Stimulated activated CD4-positive, alpha-beta T cell treated with anti-CD3 and anti-CD28 coated beads, TNF-alpha, amount 100 ng/mL, for 4 hours (primary cell): ENCODE results near the gene TFAM.
A peak's percentile ranks its signal among the peaks of the same experiment; 100 is the strongest.
"Not testable (repeated sequence)": the region's sequence is repeated elsewhere in the genome, so short reads cannot be mapped to it uniquely, and the experiment has no call there.

Experiments used
- DNase-seq, 3 experiments: peaks; one replicate each; pipeline ENCODE4 v3.0.0-alpha.2; 2020; ENCODE audit warnings: low read depth in 3 of 3

TFAM gene

DNA sequence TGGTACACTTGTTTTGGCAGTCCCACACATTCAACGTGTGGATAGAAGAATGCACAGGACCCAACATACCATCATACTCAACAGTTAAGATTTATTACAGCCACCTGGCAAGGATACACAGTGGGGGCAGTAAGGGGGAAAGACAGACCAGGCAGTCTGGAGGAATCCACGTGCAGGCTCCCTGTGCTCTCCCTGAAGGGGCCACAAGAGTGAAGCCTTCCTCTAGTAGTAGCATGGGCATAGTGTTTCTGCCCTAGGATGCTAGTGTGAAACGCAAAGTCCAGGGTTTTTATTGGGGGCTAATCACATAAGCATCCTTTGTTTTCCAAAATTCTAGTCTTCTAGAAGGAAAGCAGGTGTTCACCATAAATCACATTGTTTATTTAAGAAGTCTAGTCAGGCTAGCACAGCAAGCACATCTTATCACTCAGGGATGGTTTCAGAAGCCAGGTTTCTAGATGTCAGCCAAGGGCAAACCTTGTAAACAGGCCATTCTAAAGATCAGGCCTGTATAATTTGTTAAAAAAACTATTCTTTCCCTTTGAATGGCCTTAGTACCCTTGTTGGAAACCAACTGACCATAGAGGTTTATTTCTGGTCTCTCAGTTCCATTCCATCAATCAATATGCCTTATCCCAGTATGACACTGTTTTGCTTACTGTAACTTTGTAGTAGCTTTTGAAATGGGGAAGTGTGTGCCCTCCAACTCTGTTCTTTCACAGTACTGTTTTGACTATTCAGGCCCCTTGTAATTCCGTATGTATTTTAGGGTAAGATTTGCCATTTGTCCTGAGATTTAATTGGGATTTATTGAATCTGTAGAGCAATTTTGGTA is 12.4 kb upstream of the TFAM start:
- DNase-seq = no peak

DNA sequence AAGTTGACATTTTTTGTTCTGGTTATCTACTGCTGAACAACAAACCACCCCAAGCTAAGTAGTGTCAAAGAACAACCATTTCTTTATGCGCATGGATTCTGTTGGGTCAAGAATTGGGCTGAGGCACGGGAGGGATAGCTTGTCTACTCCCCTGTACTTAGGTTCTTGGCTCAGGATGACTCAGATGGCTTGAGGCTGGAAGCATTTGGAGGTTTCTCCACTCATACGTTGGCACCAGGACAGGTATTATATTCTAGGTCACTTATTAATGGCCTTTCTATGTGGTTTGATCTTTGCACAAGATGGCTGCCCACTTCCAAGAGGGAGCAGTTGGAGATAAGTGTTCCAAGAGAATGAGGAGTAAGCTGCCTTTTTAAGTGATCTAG is 11.8 kb upstream of the TFAM start:
- DNase-seq = no peak

DNA sequence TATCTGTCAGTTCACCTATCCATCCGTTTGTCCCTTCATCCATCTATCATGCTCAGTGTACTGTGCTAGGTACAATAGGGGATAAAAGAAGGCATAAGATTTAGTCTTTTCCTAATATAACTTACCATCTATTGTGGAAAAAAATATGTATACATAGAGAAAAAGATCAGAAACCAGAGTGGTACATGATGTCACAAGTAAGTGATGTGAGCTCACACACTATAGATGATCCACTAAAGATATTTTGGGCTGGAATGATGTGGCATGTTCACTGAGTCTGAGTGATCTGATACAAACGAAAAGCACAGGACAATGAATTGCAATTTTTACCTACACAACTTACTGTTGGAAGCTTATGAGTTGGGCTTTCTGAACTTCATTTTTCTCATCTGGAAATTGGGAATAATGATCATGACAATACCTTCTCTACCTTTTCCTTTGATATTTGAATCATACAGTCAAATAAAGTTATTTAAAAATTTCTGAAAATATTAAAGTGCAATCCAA is 2.7 kb upstream of the TFAM start:
- DNase-seq = no peak

DNA sequence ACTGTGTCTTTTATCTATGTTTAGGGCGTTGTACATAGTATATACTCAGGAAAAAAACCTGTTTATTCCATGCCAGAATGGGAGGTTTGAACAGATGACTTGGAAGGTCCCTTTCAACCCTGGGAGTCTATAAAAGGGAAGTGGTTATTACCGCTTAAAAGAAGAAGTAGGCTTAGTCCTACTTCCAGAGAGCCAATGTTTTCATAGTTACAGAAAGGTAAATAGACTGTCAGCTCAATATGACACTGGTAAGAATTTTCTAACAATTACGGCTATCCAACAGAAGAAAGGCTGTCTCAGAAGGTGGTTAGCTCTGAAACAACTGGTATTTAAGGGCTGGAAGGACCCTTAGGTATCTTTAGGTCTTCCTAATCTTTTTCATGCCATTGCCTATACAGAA is 1.1 kb upstream of the TFAM start:
- no peak for DNase-seq

DNA sequence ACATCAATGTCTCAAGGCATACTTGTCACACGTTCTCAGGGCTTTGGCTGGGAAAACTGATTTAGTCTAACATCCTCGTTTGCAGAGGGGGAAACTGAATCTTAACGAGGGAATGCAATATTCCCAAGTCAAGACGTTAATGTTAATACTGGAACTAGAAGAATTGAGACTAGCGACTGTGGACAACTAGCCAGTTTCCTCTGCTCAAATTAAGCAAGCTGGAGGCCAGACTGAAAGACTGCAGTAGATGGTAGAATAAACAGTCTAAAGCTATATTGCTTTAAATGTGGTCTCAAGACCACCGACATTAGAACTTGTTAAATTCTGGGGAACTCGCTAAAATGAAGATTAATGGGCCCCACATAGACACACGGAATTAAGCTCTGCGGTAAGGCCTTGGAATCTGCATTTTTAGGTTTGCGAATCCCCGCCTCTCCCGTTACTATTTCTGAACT is 639 bp upstream of the TFAM start:
- DNase-seq = no peak

DNA sequence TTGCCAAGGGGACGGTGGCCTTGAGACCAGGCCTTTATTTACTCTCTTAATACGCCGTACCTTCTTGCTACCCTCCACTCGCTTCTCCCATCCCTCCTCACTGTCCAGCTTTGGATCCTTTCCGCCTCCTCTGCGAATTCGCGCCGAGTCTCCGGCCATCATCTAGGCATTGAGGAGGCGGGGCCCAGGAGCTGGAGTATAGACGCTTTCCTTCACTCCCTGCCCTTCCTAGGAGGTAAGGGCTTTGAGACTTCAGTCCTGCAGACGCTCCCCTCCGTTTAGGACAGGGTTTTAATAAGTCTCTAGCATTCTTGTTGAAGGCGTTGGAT is 538 bp downstream of the TFAM start:
- peak in 1 of 3 experiments; percentile 3 for DNase-seq

DNA sequence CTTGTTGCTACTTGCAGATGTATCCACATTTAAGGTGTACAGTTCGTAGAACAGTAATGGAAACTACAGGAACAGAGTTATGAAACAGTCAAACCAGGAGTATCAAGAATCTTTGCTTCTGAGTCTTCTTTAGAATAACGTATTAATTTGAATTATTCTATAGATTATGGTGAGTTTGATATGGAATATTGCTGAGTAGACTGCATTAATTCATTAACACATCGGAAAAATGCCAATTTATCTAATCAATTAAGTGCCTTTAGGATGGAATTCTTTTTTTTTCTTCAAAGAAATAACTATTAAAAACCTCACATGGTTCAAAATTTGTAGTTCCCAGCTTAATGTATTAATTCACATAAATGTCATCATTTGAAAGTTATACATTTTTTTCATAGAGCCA is 3.8 kb downstream of the TFAM start:
- no peak for DNase-seq

DNA sequence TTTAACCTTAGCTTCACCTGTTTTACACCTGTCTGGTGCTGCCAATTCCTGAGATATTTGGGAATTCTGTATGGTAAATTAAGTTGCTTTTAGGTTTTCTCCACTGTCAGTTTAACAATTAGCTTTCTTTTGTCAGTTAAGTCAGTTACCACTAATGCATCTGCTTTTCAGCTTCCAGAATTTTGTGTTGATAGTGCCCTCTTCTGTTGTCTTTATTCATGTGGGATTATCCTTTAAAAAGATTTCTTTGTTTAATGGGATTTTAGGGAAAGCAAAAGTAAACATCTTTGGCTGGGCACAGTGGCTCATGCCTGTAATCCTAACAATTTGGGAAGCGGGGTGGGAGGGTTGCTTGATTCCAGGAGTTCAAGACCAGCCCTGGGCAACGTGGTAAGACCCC is 8.1 kb downstream of the TFAM start:
- DNase-seq = no peak

DNA sequence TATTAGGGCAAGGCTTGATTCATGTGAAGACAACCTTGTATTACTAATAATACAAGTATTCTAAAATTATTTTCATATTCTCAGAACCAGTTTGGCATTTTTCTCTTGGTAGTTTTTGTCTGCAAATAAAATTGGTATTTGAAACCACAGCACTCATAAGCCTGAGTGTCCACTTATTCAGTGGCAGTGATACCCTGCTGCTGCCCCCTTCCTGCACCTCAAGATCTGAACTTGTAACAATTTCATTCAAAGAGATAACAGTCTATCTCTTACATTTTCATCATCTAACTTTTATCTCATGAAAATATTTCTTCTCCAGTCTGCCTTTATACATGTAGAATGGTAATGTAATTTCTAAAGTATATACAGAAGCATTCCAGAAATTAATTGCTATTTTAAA is 9.3 kb downstream of the TFAM start:
- no peak for DNase-seq

DNA sequence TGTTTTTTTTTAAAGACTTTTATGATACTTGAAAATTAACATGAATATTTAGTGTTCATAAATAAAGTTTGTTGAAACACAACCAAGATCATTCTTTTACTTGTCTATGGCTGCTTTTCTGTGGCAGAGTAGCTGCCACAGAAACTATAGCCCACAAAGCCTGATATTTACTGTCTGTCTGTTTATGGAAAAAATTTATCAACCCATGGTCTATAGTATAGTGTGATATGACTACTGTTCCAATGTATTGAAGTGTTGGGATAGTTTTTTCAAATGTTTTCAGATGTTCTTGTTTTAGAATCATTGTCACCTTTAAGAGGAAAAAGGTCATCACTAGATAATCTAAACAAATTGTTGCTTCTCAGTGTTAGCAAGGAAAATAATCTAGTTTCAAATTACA is 10.8 kb downstream of the TFAM start:
- no peak for DNase-seq

DNA sequence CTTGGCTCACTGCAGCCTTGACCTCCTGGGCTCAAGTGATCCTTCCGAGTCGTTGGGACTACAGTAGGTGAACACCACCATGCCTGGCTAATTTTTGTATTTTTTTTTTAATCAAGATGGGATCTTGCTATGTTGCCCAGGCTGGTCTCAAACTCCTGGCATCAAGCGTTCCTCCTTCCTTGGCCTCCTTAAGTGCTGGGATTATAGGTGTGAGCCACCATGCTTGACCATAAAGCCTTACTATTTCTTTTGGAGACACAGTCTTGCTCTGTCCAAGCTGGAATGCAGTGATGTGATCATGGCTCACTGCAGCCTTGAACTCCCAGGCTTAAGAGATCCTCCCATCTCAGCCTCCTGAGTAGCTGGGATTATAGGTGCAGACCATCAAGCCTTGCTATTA is 12.6 kb downstream of the TFAM start:
- no peak for DNase-seq

DNA sequence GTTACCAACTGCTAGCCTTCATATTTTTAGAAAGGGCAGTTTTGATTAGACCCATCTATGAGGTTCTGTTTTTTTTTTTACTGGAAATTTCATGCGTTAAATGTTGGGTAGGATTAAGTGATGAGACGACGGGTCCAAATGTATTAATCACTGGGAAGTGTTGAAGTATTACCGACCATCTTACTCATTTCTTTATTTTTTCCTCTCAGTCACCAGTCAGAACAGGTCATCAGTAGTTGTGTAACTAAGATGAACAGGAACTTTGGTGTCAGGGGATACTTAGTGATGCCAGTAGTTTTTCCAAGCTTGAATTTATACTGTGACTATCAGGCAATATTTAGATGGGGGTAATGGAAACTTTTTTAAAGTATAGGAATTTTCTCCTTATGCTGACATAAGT is 14.2 kb downstream of the TFAM start:
- no peak for DNase-seq

DNA sequence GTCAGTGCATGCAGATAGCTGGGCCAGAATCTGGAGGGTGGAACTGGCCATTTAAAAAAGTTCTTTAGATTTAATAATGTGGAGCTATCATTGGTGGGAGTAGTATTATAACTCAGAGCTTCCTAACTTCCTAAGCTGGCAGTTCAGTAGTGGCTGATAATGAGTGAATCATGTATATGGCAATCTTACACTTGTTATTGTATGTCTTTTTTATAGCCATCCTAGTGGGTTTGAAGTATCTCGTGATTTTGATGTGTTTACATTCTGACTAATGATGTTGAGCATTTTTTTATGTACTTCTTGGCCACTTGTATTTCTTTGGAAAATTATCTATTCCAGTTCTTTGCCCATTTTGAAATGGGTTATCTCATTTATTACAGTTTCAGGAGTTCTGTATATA is 15.4 kb downstream of the TFAM start:
- no peak for DNase-seq

DNA sequence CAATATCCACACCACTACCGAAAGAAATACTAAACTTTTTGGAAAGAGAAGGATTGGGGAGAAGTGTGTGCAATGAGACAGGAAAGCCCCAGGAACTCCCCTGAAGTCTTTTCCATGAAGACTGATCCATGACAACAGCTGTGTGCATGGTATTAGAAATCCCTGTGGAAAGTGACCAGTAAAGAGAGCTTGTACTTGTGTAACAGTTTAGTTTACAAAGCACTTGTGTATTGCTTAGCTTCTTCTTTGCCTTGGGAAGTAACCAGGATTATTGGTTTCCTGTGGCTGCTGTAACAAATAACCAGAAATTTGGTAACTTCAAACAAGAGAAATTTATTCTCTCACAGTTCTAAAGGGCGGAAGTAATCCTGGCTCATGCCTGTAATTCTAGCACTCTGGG is 18.8 kb downstream of the TFAM start:
- DNase-seq = no peak

DNA sequence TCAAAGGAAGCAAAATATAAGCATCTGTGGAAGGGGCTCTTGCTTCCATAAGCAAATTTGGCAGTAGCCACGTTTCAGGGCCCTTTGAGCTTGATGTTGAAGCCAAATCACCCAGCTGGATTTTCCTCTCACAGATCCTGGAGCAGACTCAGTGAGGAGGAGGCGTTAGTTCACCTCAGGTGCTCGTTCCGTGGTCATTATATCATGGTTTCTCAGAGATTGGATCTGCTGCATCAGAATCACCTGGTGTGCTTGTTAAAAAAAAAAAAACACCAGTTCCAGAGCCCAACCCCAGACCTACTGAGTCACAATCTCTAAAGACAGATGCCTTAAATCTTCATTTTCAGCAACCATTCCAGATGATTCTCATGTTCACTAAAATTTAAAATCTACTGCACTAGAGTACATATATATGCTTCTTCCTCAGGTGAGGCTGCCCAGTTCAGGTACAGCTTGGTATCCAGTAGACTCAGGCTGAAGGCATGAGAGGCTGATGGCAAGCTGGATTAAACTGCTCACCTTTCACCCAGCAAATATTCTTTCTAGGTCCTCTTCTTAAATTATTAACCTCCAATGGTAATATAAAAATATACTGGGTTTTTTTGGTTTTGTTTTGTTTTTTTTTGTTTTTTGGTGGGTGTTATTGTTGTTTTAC is 24.9 kb downstream of the TFAM start:
- DNase-seq = no peak

DNA sequence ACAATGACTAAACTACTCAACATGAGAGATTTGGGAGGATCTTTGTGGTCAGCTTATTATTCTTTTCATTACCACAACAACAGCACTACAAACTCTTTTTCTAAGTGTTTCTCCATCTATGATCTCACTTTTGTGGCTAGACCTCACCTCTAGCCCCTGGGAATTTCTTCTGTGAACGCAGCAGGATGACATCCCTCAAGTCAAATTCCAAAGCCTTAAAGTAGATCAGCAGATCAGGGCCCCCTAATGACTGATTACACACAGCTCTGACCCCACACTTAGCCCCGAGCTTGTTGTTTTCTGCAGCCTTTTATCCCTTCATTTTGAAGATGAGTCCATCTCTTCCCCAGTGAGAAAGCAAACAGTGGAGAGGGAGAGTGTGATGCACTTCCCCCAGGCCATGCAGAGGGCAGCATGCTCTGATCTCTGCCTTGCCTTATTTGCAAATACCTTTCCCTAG is 27.3 kb downstream of the TFAM start:
- no peak for DNase-seq

DNA sequence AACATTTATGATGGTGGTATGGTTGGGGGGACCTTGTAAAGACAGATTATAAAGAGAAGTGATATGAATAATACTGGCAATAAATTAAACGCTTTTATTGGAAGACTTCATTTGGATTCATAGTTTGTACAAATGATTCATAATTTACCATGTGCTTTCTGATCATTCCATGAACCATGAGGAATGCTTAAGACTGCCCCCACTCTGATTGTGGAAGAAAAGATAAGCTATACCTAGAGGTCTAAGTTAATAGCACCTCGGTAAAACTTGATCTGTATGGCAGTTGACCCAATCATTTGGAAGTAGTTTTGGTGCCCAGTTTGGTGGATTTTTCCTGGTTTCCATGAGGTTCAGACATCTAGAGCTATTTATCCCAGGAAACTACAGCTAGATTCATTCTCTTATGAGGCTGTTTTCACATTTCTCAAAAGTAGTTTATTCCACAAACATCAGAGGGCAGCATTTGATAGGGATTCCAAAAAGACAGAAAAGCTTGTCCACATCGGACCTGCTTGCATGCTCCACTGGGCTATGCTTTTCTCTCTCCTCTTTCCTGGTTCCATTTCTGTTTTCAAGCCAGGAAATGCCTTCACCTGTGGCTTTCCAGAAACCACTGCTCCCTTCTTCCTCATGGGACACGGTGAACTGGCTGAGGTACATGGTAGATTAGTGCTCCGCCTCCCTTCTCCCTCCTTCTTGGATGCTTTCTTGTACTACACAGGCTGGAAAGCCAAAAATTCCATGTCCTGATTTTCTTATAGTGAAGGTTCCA is 29.2 kb downstream of the TFAM start:
- DNase-seq = no peak

DNA sequence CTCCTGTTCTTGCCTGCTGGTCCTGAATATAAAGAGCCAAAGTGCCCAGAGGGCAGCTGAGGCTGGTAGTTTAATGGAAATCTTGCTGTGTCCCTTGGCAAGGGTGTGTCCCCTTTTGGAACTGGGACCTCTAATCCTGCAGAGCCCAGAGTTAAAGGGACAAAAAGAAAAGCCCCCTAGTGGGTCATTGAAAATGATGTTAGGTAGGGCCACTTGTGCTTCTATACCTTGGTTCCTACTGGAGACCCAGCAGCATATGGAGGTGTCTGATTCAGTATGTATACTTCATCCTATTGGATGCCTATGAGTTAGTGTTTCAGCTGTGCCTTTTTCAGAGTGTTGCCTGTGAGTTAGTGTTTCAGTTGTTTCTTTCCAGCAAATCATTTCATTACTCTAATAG is 30.5 kb downstream of the TFAM start:
- DNase-seq = no peak

DNA sequence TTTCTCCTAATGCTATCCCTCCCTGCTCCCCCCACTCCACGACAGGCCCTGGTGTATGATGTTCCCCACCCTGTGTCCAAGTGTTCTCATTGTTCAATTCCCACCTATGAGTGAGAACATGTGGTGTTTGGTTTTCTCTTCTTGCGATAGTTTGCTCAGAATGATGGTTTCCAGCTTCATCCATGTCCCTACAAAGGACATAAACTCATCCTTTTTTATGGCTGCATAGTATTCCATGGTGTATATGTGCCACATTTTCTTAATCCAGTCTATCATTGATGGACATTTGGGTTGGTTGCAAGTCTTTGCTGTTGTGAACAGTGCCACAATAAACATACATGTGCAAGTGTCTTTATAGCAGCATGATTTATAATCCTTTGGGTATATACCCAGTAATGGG is 32.7 kb downstream of the TFAM start:
- not testable (repeated sequence) for DNase-seq

DNA sequence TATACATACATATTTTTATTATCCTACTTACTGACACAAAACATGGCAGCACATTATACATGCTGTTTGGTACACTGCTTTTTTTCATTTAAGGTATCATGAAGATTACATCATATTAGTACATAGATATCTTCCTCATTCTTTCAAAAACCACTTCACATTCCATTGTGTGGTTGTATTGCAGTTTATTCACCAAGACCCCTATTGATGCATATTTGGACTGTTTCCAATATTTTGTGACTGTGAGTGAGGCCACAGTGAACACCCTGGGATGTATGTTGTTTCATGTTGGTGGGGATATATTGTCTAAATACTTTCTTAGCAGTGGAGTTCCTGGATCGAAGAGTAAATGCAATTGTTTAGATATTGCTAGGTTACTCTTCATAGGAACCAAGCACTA is 39.0 kb downstream of the TFAM start:
- no peak for DNase-seq

DNA sequence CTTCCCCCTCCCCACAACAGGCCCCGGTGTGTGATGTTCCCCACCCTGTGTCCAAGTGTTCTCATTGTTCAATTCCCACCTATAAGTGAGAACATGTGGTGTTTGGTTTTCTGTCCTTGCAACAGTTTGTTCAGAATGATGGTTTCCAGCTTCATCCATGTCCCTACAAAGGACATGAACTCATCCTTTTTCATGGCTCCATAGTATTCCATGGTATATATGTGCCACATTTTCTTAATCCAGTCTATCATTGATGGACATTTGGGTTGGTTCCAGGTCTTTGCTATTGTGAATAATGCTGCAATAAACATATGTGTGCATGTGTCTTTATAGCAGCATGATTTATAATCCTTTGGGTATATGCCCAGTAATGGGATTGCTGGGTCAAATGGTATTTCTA is 43.2 kb downstream of the TFAM start:
- not testable (repeated sequence) for DNase-seq

DNA sequence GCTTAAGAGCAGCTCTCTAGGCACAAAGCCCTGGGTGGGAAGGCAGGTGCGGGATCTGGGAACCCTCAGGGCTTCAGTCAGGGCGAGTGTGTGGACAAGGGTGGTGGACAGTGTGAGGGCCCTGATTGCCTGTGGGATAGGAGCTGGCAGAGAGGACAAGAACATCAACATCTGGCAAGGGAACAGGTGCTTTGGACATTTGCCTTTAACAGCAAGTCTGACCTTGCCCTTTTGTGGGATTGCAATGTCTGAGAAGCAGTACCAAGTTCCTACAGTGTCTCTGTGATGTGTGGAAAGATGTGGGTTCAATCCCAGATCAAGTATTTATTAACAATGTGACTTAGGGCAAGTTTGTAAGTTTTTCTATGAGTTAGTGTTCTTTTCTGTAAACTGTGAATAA is 46.7 kb downstream of the TFAM start:
- DNase-seq = no peak

DNA sequence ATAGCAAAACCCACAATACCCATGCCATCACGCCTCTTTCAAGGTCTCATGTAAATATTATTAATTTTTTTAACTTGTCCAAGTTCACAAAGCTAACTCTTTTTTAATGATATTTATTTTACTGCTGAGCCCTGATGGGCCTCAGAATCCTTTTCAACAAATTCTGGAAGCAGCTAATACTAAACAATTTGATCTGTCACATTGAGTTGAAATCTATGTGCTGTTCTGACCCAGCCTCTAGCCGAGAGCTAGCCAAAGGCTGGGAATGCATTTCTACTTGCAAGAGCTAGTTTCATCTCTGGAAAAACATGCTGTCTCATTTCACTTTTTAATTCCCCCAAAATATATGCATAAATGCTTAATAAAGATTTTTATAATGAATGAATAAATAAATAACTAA is 47.9 kb downstream of the TFAM start:
- DNase-seq = no peak
